GM18951 (cell line): Measurements from ENCODE around the gene LYPD6B.

ENCODE experiments used
- POLR2A ChIP-seq: IDR thresholded peaks from 4 replicates; pipeline ENCODE4 v1.6.1; 2011; ENCODE audit warnings: mild to moderate bottlenecking; ENCODE audit not compliant: insufficient read length, insufficient read depth; ENCODE audit errors: extremely low read depth
- in situ Hi-C: fragments of 300-500 bp; cut with MboI; formaldehyde crosslinking; loops from one replicate; pipeline ENCODE4 v1.12.0; 2022; ENCODE audit warnings: low sequenced_read_pairs, mixed read lengths, inconsistent platforms; ENCODE audit not compliant: unreplicated experiment

Gene LYPD6B

GRCh38 chr2:149080099-149080498 is 41.6 kb downstream of the LYPD6B start:
- in situ Hi-C loops, result no loop called here
- no peak for TF ChIP-seq POLR2A

DNA sequence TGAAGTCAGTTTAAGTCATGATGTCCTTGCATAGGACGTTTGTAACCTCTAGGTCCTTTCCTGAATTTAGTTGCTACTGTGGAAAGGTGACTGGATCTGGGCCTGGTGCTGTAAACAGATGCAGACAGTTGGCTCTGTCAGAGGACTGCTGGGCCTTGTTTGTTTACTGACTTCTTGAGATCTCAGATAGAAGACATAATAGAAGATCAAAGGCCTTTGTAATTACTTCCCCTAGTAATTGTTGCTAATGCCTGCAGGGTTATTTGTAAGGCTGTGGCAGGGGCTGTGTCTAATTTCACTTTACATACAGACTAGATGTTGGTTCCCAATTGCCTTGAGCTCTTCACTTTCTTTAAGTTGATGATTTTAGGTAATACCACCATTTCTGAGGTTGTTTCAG is 42.5 kb downstream of the LYPD6B start:
- in situ Hi-C loops, result no loop called here
- no peak for TF ChIP-seq POLR2A

DNA sequence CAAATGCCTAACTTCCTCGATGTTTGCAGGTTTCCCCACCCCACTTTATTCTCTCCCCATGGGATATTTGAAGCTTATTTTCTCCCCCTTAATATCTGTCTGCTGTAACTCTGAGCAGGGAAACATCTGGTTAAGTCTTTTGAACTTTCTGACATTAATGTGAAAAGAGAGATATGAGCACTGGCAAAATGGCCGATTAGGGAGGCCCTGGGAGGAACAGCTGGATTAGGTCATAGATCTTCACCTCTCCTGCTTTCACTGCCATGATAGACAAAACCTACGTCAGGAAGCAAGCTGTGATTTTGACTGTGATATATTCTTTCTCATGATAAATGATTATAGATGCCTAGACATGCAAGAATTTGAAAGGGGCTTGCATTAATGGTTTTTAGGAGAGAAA is 43.6 kb downstream of the LYPD6B start:
- in situ Hi-C loops, result no loop called here
- TF ChIP-seq POLR2A, result no peak

GRCh38 chr2:149082735-149083134 is 44.2 kb downstream of the LYPD6B start:
- no peak for TF ChIP-seq POLR2A
- in situ Hi-C loops, result no loop called here

DNA sequence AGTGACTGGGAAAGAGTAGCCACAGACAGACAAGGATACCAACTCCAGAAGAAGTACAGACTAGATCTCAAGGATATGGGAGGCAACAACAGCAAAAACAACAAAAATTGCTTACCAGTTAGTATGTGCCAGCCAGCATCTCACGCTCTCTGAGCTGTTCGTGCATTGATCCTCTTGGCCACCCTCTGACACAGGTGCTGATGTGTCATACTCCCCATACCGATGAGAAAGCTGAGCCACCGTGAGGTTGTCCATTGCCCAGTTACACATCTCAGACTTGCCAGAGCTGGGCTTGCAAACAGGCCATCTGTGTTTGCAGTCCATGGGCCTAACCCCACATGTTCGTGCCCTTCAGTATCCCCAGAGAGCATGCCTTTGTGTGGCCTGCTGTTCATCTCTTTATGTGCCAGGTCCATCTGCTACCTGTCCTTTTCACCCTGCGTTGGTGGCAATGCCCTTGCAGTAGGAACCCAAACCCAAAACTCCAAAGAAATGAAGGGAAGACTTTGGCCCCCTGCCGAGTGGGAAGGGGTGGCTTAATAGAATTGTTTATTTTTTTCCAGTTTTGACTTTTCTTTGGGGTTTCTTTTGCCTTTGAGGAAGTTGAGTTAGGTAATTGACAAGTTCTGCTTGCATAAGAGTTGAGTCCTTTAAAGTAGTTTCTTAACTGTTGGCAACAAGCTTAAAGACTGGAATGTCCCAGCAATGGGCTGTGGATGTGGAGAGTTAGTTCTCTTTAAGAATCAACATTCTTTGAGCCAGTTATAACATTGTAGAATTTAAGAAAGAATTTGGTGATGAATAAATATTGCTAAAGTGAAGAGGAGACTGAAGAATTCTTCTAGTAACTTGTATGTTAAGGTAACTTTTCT is 46.7 kb downstream of the LYPD6B start:
- TF ChIP-seq POLR2A, result no peak

DNA sequence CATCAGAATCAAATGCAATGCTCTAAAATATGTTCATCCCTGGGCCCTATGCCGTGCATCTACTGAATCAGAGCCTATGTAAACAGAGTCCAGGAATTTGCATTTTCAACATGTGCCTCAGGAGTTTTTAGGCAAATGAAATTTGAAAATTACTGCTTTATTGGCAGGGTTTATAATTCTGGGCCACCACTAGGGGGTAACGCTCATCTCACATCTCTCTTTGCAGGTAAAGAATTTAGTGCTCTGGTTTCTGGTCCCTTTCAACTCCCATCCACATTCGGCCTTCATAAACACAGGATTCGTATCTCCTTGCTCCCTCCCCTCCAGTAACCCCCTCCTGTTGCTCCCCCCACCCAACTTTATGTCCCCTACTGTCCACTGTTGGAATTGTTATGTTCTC is 49.3 kb downstream of the LYPD6B start:
- in situ Hi-C loops, result no loop called here
- no peak for TF ChIP-seq POLR2A

More for the DNA sequence above, 46.7 kb downstream of the LYPD6B start:
- in situ Hi-C loops, result no loop called here

GRCh38 chr2:149089068-149089467 is 50.6 kb downstream of the LYPD6B start:
- no peak for TF ChIP-seq POLR2A
- in situ Hi-C loops, result no loop called here

- in situ Hi-C loops, result no loop called here
- TF ChIP-seq POLR2A, result no peak
Measured at GRCh38 chr2:149090706-149091105, 52.2 kb downstream of the LYPD6B start.

DNA sequence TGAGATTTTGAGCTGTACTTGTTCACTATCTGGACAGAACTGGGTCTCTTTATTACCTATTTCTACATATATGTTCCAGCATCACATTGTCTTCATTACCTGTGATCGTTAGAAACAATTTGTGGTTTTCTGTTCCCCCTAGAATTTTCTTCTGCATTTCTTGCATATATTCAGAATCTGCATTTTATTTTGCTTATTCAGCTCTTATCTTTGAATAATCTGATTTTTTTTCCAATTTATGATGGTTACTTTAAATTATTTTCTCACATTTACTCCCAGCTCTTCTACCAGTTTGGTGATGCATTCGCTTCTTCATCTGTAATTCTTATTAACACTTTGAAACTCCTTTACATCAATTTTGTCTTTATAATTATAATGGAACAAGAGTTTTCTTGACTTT is 55.1 kb downstream of the LYPD6B start:
- in situ Hi-C loops, result no loop called here

DNA sequence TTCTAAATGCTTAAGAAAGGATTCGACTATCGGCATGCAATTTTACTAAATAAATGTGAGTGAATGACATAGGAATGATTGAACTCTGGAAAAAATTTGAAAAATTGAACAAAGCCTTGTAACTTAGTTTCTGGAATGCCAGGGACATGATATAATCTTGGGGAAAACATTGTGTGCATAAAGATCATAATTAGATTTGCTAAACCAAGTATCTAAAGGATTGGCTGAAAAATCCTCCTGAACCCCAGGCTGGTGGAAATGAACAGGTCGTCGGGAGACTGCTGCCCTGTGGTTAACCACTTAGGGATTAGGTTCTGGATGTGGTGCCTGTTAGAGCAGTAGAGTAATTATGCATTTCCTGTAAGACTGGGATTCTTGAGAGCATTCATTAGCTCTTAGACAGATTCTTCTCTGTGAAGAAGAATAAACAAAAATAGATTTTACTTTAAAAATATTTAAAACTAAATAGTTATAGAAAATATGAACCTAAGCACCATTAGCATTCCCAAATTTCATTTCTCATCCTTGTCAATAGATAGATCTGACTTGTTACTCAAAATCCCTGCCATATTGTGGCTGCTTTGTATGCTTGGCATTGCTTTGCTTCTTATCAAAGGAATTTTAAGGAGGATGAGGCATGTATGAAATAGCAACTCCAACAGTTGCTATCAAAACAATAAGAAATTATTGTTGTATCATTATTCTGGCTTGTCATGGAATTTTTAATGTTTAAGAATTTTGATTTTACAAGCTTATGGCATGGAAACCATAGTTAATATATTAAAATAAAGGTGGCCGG is 55.9 kb downstream of the LYPD6B start:
- TF ChIP-seq POLR2A, result no peak
- in situ Hi-C loops, result no loop called here

More for the DNA sequence above, 55.1 kb downstream of the LYPD6B start:
- TF ChIP-seq POLR2A, result no peak

DNA sequence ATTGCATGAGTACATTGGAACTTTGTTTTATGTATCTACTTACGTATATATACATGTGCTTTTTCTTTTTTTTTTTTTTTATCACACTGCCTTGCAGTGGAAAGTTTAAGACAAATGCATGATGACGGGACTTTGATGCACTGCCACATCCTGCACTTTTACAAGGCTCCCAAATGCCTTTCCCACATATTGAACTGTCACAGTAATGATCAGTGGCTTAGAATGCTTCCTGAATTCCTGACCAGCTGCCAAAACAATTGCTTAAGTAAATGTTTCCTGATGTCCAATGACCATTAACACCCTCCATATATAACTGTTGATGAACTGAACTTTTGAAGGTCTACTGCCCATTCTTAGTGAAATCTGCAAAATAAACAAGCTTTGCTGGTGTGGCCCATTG is 60.2 kb downstream of the LYPD6B start:
- TF ChIP-seq POLR2A, result no peak

GRCh38 chr2:149099298-149099697 is 60.8 kb downstream of the LYPD6B start:
- no peak for TF ChIP-seq POLR2A
- in situ Hi-C loops, result no loop called here

More for the DNA sequence above, 60.2 kb downstream of the LYPD6B start:
- in situ Hi-C loops, result no loop called here
